Activated CD8-positive, alpha-beta memory T cell treated with anti-CD3 and anti-CD28 coated beads for 36 hours (primary cell): ENCODE data around the gene LYPD6B. TPM values are rescaled to one million over a fixed set of nuclear protein-coding genes. Genes with fewer than 3 reads are reported as not detected.

Experiments used
- CTCF ChIA-PET: fragments of 350-600 bp; sonication (Branson Sonifier 250); formaldehyde crosslinking; loops from one replicate; lab custom pipeline; 2021; ENCODE audit warnings: antibody characterized with exemption; lab: Charles Lee
- POLR2A ChIA-PET: fragments of 350-600 bp; sonication (Branson Sonifier 250); formaldehyde crosslinking; loops from one replicate; lab custom pipeline; 2021; ENCODE audit warnings: antibody characterized with exemption; lab: Charles Lee
- total RNA-seq, 2 experiments: library from RNA; stranded (reverse); gene quantifications; one replicate each; pipeline ENCODE4 v1.2.3, GENCODE V29; 2021

Gene LYPD6B
- total RNA-seq, 2 experiments from 2014 or later, result not detected

- ChIA-PET CTCF (no interaction called here), POLR2A (no interaction called here)
These were observed 55.9 kb downstream of the LYPD6B start for GRCh38 chr2:149094217-149095015.

GRCh38 chr2:149098701-149099100, 60.2 kb downstream of the LYPD6B start:
- CTCF ChIA-PET, result no interaction called here
- POLR2A ChIA-PET, result no interaction called here

- POLR2A ChIA-PET, result no interaction called here
- CTCF ChIA-PET, result no interaction called here
These were observed 60.8 kb downstream of the LYPD6B start for GRCh38 chr2:149099298-149099697.

GRCh38 chr2:149100739-149101699, 62.5 kb downstream of the LYPD6B start:
- CTCF ChIA-PET, result interaction anchor here (0.6 kb wide), 1 partner anchor 1214 kb away, joined by 3 read pairs; no protein-coding TSS in a partner anchor
- POLR2A ChIA-PET, result no interaction called here

GRCh38 chr2:149101818-149102217, 63.3 kb downstream of the LYPD6B start:
- CTCF ChIA-PET, result no interaction called here
- POLR2A ChIA-PET, result no interaction called here

- CTCF ChIA-PET, result no interaction called here
These were observed 64.7 kb downstream of the LYPD6B start for GRCh38 chr2:149103081-149103620.

GRCh38 chr2:149104221-149104620, 65.7 kb downstream of the LYPD6B start:
- ChIA-PET POLR2A (interaction anchor here (0.5 kb wide), 1 partner anchor 490 kb away, joined by 3 read pairs; no protein-coding TSS in a partner anchor), CTCF (no interaction called here)

More at GRCh38 chr2:149103081-149103620, 64.7 kb downstream of the LYPD6B start:
- POLR2A ChIA-PET, result no interaction called here

- CTCF ChIA-PET, result no interaction called here
These were observed 73.6 kb downstream of the LYPD6B start for GRCh38 chr2:149112068-149112467.

GRCh38 chr2:149112713-149113112, 74.2 kb downstream of the LYPD6B start:
- CTCF ChIA-PET, result no interaction called here

More at GRCh38 chr2:149112068-149112467, 73.6 kb downstream of the LYPD6B start:
- POLR2A ChIA-PET, result no interaction called here

GRCh38 chr2:149115781-149116180, 77.3 kb downstream of the LYPD6B start:
- POLR2A ChIA-PET, result no interaction called here
- CTCF ChIA-PET, result no interaction called here

More at GRCh38 chr2:149112713-149113112, 74.2 kb downstream of the LYPD6B start:
- POLR2A ChIA-PET, result no interaction called here

GRCh38 chr2:149119368-149119767, 80.9 kb downstream of the LYPD6B start:
- ChIA-PET POLR2A (no interaction called here), CTCF (no interaction called here)

GRCh38 chr2:149122516-149122915, 84.0 kb downstream of the LYPD6B start:
- ChIA-PET CTCF (no interaction called here), POLR2A (no interaction called here)

GRCh38 chr2:149125031-149125725, 86.7 kb downstream of the LYPD6B start:
- ChIA-PET CTCF (no interaction called here), POLR2A (no interaction called here)

- CTCF ChIA-PET, result no interaction called here
These were observed 90.9 kb downstream of the LYPD6B start for GRCh38 chr2:149129433-149129832.

GRCh38 chr2:149132339-149132738, 93.8 kb downstream of the LYPD6B start:
- CTCF ChIA-PET, result no interaction called here
- POLR2A ChIA-PET, result no interaction called here

More at GRCh38 chr2:149129433-149129832, 90.9 kb downstream of the LYPD6B start:
- POLR2A ChIA-PET, result no interaction called here

GRCh38 chr2:149132901-149133300, 94.4 kb downstream of the LYPD6B start:
- ChIA-PET CTCF (no interaction called here), POLR2A (no interaction called here)

GRCh38 chr2:149134335-149134923, 95.9 kb downstream of the LYPD6B start:
- CTCF ChIA-PET, result no interaction called here
- POLR2A ChIA-PET, result no interaction called here

GRCh38 chr2:149136111-149136510, 97.6 kb downstream of the LYPD6B start:
- CTCF ChIA-PET, result no interaction called here

GRCh38 chr2:149141046-149141445, 102.5 kb downstream of the LYPD6B start:
- POLR2A ChIA-PET, result no interaction called here
- CTCF ChIA-PET, result no interaction called here

More at GRCh38 chr2:149136111-149136510, 97.6 kb downstream of the LYPD6B start:
- POLR2A ChIA-PET, result no interaction called here
